Keratinocyte (primary cell): ENCODE data around the gene BUD23. TPM values are rescaled to one million over a fixed set of nuclear protein-coding genes. Genes with fewer than 3 reads are reported as not detected.

Source experiments
- DNase-seq: peaks from one replicate; pipeline ENCODE4 v3.0.0-alpha.2; 2011; ENCODE audit warnings: low read depth, missing footprints, low spot score
- FAIRE-seq: peaks from 2 replicates; lab custom pipeline; 2011; peaks lifted over from hg19 to GRCh38; lab: Jason Lieb, UNC
- H2AFZ ChIP-seq: 2 replicates; pipeline ENCODE4 v1.6.0; 2012; ENCODE audit warnings: low read length, control low read depth, inconsistent platforms; ENCODE audit not compliant: control insufficient read depth
- H3K27ac ChIP-seq: 2 replicates; pipeline ENCODE4 v1.5.1; 2011; ENCODE audit warnings: low read length; ENCODE audit not compliant: control insufficient read depth, insufficient read depth
- H3K27me3 ChIP-seq: 3 replicates; pipeline ENCODE4 v1.6.0; 2011; ENCODE audit warnings: low read length; ENCODE audit not compliant: control insufficient read depth, insufficient read depth; ENCODE audit errors: extremely low read depth
- H3K36me3 ChIP-seq, 2 experiments: 2 replicates in 1 of 2; 3 replicates in 1 of 2; pipeline ENCODE4 v1.5.1; 2011; ENCODE audit warnings: low read length in 2 of 2, mild to moderate bottlenecking in 1 of 2; ENCODE audit not compliant: control insufficient read depth in 2 of 2, insufficient read depth in 2 of 2; ENCODE audit errors: extremely low read depth in 1 of 2
- H3K4me1 ChIP-seq: 3 replicates; pipeline ENCODE4 v1.5.1; 2011; ENCODE audit warnings: low read length; ENCODE audit not compliant: control insufficient read depth, insufficient read depth; ENCODE audit errors: extremely low read depth
- H3K4me2 ChIP-seq: 3 replicates; pipeline ENCODE4 v1.6.0; 2011; ENCODE audit warnings: low read depth, low read length; ENCODE audit not compliant: control insufficient read depth, insufficient read depth; ENCODE audit errors: extremely low read depth
- H3K4me3 ChIP-seq, 3 experiments: fragments of 200-600 bp in 1 of 3; sonication (generic) in 1 of 3; 2 replicates in 2 of 3; 3 replicates in 1 of 3; pipeline ENCODE4 v1.5.1; 2011 to 2016; ENCODE audit warnings: low read length in 3 of 3, mild to moderate bottlenecking in 3 of 3, control low read depth in 2 of 3, inconsistent platforms in 1 of 3, low read depth in 1 of 3, mixed read lengths in 1 of 3, mixed run types in 1 of 3, moderate library complexity in 1 of 3; ENCODE audit not compliant: control insufficient read depth in 2 of 3, insufficient read depth in 2 of 3; ENCODE audit errors: extremely low read depth in 1 of 3
- H3K79me2 ChIP-seq: 2 replicates; pipeline ENCODE4 v1.6.0; 2012; ENCODE audit warnings: low read length; ENCODE audit not compliant: control insufficient read depth, insufficient read depth
- H3K9ac ChIP-seq: 3 replicates; pipeline ENCODE4 v1.6.0; 2011; ENCODE audit warnings: low read length; ENCODE audit not compliant: control insufficient read depth, insufficient read depth; ENCODE audit errors: extremely low read depth
- H3K9me1 ChIP-seq: 3 replicates; pipeline ENCODE4 v1.6.0; 2011; ENCODE audit warnings: low read length; ENCODE audit not compliant: control insufficient read depth, insufficient read depth; ENCODE audit errors: extremely low read depth
- H3K9me3 ChIP-seq: 2 replicates; pipeline ENCODE4 v1.5.1; 2012; ENCODE audit warnings: low read depth, low read length; ENCODE audit not compliant: control insufficient read depth
- H4K20me1 ChIP-seq: 3 replicates; pipeline ENCODE4 v1.6.0; 2011; ENCODE audit warnings: low read length; ENCODE audit not compliant: control insufficient read depth, insufficient read depth; ENCODE audit errors: extremely low read depth
- CTCF ChIP-seq, 3 experiments: IDR thresholded peaks in 1 of 3; conservative IDR thresholded peaks in 1 of 3; optimal IDR thresholded peaks in 1 of 3; 2 replicates in 2 of 3; 3 replicates in 1 of 3; pipeline versions ENCODE3 to v1.5.1; 2011; ENCODE audit warnings: low read length in 3 of 3, mild to moderate bottlenecking in 3 of 3, moderate library complexity in 2 of 3, control low read depth in 1 of 3, inconsistent platforms in 1 of 3; ENCODE audit not compliant: insufficient read depth in 2 of 3; ENCODE audit errors: extremely low read depth in 1 of 3
- EZH2 ChIP-seq: IDR thresholded peaks from one replicate; pipeline ENCODE4 v1.6.1; 2012; ENCODE audit warnings: inconsistent platforms, mild to moderate bottlenecking, low read length, moderate library complexity
- dilution Hi-C: fragments of 300-500 bp; cut with MboI; formaldehyde crosslinking; loops from one replicate; pipeline ENCODE4 v1.7.0; 2020; ENCODE audit warnings: low sequenced_read_pairs; ENCODE audit not compliant: extremely low pct_ligation_motif_present
- polyA plus RNA-seq, 5 experiments: library from polyadenylated mRNA; depleted of rRNA in 3 of 5; stranded (reverse) in 3 of 5; stranded (forward) in 1 of 5; unstranded in 1 of 5; fragments of >200 nt; gene quantifications; 1 replicate in 1 of 5; 2 replicates in 3 of 5; 3 replicates in 1 of 5; pipeline versions ENCODE4 v1.2.1 to v1.2.3, GENCODE V29; 2011 to 2012; ENCODE audit warnings: missing spikeins in 2 of 5, low read depth in 1 of 5, low replicate concordance in 1 of 5

Gene BUD23
- polyA plus RNA-seq, 1 donor (not counting 4 experiments of a cell fraction or from before 2014, with no cell fraction given) = 72.0 TPM

GRCh38 chr7:73642834-73643233 is 40.6 kb upstream of the BUD23 start:
- Histone ChIP-seq H2AFZ (no peak overlapping the region), H3K79me2 (no peaks in the 10 kb centered on the region), H3K27me3 (peaks cover 19% of the 10 kb centered on the region), H3K4me1 (peaks cover 5% of the 10 kb centered on the region), H3K9me1 (no peaks in the 10 kb centered on the region), H3K9me3 (no peaks in the 10 kb centered on the region), H3K36me3 (no peaks in the 10 kb centered on the region), H3K27ac (no peak overlapping the region), H3K4me3 (no peak overlapping the region), H4K20me1 (no peaks in the 10 kb centered on the region), H3K4me2 (no peak overlapping the region), H3K9ac (no peak overlapping the region)
- TF ChIP-seq EZH2 = no peak
- TF ChIP-seq CTCF (optimal IDR thresholded peaks at IDR 0.05 in 1 of 3, IDR thresholded peaks at IDR 0.05 in 1 of 3, conservative IDR thresholded peaks at IDR 0.05 in 1 of 3; ENCODE audit: extremely low read depth in 1 of 3, insufficient read depth in 2 of 3, low read length in 3 of 3) = no peak
- dilution Hi-C loops = no loop called here
- FAIRE-seq = no peak
- no peak for DNase-seq

DNA sequence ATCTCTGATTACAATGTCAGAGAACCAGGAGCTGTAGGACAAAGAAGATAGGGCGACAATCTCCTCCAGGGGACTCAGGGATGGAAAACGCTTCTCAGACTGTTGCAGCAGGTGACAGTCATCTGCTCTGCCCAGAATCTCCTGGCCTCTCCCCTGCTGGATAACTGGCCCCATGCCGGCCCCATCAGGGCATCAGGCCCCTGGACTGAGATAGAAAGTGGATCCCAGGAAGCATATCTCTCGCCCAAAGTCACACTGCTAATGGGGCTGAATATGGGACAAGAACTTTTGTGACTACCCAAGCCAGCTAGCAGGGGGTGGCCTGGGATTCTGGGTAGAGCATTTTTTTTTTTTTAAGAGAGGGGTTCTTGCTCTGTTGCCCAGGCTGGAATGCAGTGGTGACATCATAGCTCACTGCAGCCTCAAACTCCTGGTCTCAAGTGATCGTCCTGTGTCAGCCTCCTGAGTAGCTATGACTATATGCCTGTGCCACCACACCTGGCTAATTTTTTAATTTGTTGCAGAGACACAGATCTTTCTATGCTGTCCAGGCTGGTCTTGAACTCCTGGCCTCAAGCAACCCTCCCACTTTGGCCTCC is 38.6 kb upstream of the BUD23 start:
- Histone ChIP-seq H3K4me2 (no peak overlapping the region), H3K9ac (no peak overlapping the region)

More for the DNA sequence above, 38.6 kb upstream of the BUD23 start:
- TF ChIP-seq CTCF (optimal IDR thresholded peaks at IDR 0.05 in 1 of 3, IDR thresholded peaks at IDR 0.05 in 1 of 3, conservative IDR thresholded peaks at IDR 0.05 in 1 of 3; ENCODE audit: extremely low read depth in 1 of 3, insufficient read depth in 2 of 3, low read length in 3 of 3) = no peak
- TF ChIP-seq EZH2 = no peak
- Histone ChIP-seq H2AFZ (no peak overlapping the region), H3K4me3 (no peak overlapping the region), H3K4me1 (peaks cover 5% of the 10 kb centered on the region), H4K20me1 (no peaks in the 10 kb centered on the region), H3K36me3 (no peaks in the 10 kb centered on the region), H3K79me2 (no peaks in the 10 kb centered on the region), H3K27me3 (peaks cover 37% of the 10 kb centered on the region), H3K9me3 (no peaks in the 10 kb centered on the region), H3K27ac (no peak overlapping the region), H3K9me1 (no peaks in the 10 kb centered on the region)
- dilution Hi-C loops = no loop called here
- DNase-seq = no peak
- FAIRE-seq = no peak
